Neural cell (in vitro differentiated cells): Measurements from ENCODE around the gene NTMT1. TPM values are rescaled to one million over a fixed set of nuclear protein-coding genes. Genes with fewer than 3 reads are reported as not detected.

Experiments used
- H2AFZ ChIP-seq: fragments of 200-600, 300-800 bp; sonication (generic), shearing (Covaris generic); 2 replicates; pipeline ENCODE4 v1.6.0; 2014; ENCODE audit warnings: low read depth, mild to moderate bottlenecking, antibody characterized with exemption, low read length, moderate library complexity
- H3F3A ChIP-seq: fragments of 200-600 bp; shearing (Covaris generic); 2 replicates; pipeline ENCODE4 v1.6.1; 2016; ENCODE audit warnings: mild to moderate bottlenecking, moderate library complexity, mixed read lengths, antibody characterized with exemption, low read length; ENCODE audit not compliant: insufficient read depth, poor library complexity, severe bottlenecking
- H3K27ac ChIP-seq: fragments of 200-600, 300-800 bp; sonication (generic), shearing (Covaris generic); 2 replicates; pipeline ENCODE4 v1.5.1; 2014; ENCODE audit warnings: mild to moderate bottlenecking, low read length, moderate library complexity
- H3K27me3 ChIP-seq: fragments of 300-800, 200-600 bp; sonication (generic), shearing (Covaris generic); 2 replicates; pipeline ENCODE4 v1.6.0; 2014; ENCODE audit warnings: mild to moderate bottlenecking, low read depth, low read length, moderate library complexity; ENCODE audit not compliant: insufficient read depth
- H3K36me3 ChIP-seq: fragments of 300-800, 200-600 bp; sonication (generic), shearing (Covaris generic); 2 replicates; pipeline ENCODE4 v1.5.1; 2014; ENCODE audit warnings: mild to moderate bottlenecking, antibody characterized with exemption, low read length, moderate library complexity; ENCODE audit not compliant: insufficient read depth
- H3K4me2 ChIP-seq: fragments of 300-800, 200-600 bp; sonication (generic), shearing (Covaris generic); 2 replicates; pipeline ENCODE4 v1.6.0; 2014; ENCODE audit warnings: mild to moderate bottlenecking, low read length
- H3K4me3 ChIP-seq: fragments of 300-800, 200-600 bp; sonication (generic), shearing (Covaris generic); 2 replicates; pipeline ENCODE4 v1.5.1; 2014; ENCODE audit warnings: mild to moderate bottlenecking, low read length, moderate library complexity
- H3K79me2 ChIP-seq: fragments of 200-600 bp; shearing (Covaris generic); replicated peaks from 2 replicates; pipeline ENCODE4 v1.6.0; 2014; ENCODE audit warnings: mild to moderate bottlenecking, low read length, moderate library complexity; ENCODE audit not compliant: insufficient read depth
- H3K9ac ChIP-seq: fragments of 300-800, 200-600 bp; sonication (generic), shearing (Covaris generic); 2 replicates; pipeline ENCODE4 v1.6.1; 2016; ENCODE audit warnings: mild to moderate bottlenecking, low read length, mixed read lengths
- H3K9me2 ChIP-seq: fragments of 200-600 bp; shearing (Covaris generic); 2 replicates; pipeline ENCODE4 v1.6.1; 2016; ENCODE audit warnings: mild to moderate bottlenecking, low read length, mixed read lengths; ENCODE audit not compliant: insufficient read depth
- H3K9me3 ChIP-seq: fragments of 200-600, 300-800 bp; sonication (generic), shearing (Covaris generic); 2 replicates; pipeline ENCODE4 v1.6.1; 2016; ENCODE audit warnings: mild to moderate bottlenecking, mixed run types, low read length, moderate library complexity, mixed read lengths
- H4K20me1 ChIP-seq: fragments of 200-600 bp; shearing (Covaris generic); 2 replicates; pipeline ENCODE4 v1.6.1; 2016; ENCODE audit warnings: mild to moderate bottlenecking, mixed run types; ENCODE audit not compliant: insufficient read depth
- EP300 ChIP-seq: fragments of 450-650 bp; conservative IDR thresholded peaks from 2 replicates; pipeline ENCODE4 v1.6.1; 2014; ENCODE audit warnings: antibody characterized with exemption, mild to moderate bottlenecking, moderate library complexity; ENCODE audit not compliant: poor library complexity, severe bottlenecking
- EZH2 ChIP-seq: fragments of 200-600, 300-800 bp; shearing (Covaris generic), sonication (generic); IDR thresholded peaks from 2 replicates; pipeline ENCODE4 v1.6.1; 2014; ENCODE audit warnings: antibody characterized with exemption, low read length, borderline replicate concordance, mild to moderate bottlenecking; ENCODE audit not compliant: insufficient read depth, poor library complexity, severe bottlenecking
- MXI1 ChIP-seq: fragments of 450-650 bp; conservative IDR thresholded peaks from 2 replicates; pipeline ENCODE4 v1.6.1; 2014; ENCODE audit warnings: antibody characterized with exemption, mild to moderate bottlenecking; ENCODE audit not compliant: poor library complexity, severe bottlenecking
- POLR2AphosphoS5 ChIP-seq: IDR thresholded peaks from 2 replicates; pipeline ENCODE4 v1.6.1; 2012
- RAD21 ChIP-seq: fragments of 450-650 bp; conservative IDR thresholded peaks from 2 replicates; pipeline ENCODE4 v1.6.1; 2014; ENCODE audit warnings: antibody characterized with exemption, mild to moderate bottlenecking, moderate library complexity
- SMC3 ChIP-seq: fragments of 450-650 bp; conservative IDR thresholded peaks from 2 replicates; pipeline ENCODE4 v1.6.1; 2014; ENCODE audit warnings: antibody characterized with exemption, mild to moderate bottlenecking, moderate library complexity; ENCODE audit not compliant: poor library complexity
- TAF1 ChIP-seq: IDR thresholded peaks from 2 replicates; pipeline ENCODE4 v1.6.1; 2012; ENCODE audit warnings: low read depth
- polyA plus RNA-seq: library from polyadenylated mRNA; depleted of rRNA; stranded (reverse); fragments of >200 nt; gene quantifications from 2 replicates; pipeline ENCODE4 v1.2.3, GENCODE V29; 2014
- TF ChIP-seq, protein P1 (sequence below): IDR thresholded peaks from 2 replicates; pipeline ENCODE4 v1.6.1; 2012; ENCODE audit warnings: borderline replicate concordance
- TF ChIP-seq, protein P2 (sequence below): fragments of 450-650 bp; IDR thresholded peaks from 2 replicates; pipeline ENCODE4 v1.5.1; 2014; ENCODE audit warnings: antibody characterized with exemption, mild to moderate bottlenecking, moderate library complexity; ENCODE audit not compliant: poor library complexity, severe bottlenecking

NTMT1 gene
- polyA plus RNA-seq, 1 donor from 2014 or later, result 35.9 TPM

DNA sequence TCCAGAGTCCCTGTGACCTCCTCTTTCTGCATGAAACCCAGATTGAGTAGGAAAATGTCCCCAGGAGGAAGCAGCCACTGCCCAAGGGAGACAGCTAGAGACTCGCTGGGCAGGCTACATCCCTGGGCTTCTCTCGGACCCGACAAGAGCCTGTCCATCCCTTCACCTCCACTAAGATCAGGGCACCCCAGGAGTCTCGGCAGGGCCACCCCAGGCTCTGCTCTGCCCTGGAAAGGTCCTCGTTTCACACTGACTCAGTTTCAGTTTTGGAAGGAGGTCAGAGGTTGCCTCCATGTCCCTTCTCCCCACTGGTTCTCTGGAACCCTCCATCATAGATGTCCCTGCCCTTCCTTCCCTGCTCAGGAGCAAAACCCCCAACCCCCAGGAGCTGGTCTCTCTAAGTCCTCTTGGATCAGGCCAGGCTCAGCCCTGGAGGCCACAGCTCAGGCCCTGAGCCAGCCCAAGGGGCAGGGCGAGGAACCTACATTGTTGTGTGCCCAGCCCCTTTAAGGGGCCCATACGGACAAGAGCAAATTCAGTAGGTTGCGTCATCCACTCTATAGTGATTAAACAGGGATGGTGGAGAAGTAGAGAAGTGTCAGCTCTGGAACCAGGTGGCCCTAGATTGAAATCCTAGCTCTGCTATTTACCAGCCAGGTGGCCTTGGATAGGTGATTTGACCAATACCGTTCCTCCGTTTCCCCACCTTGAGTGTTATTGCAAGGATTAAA lies 42.5 kb upstream of the NTMT1 start:
- H2AFZ ChIP-seq, result no peak overlapping the region
- no peaks in the 10 kb centered on the region for H3K9me2 ChIP-seq
- H3K27me3 ChIP-seq, result no peaks in the 10 kb centered on the region
- no peak overlapping the region for H3K4me2 ChIP-seq
- no peak overlapping the region for H3K27ac ChIP-seq
- H3K4me3 ChIP-seq, result no peak overlapping the region
- no peaks in the 10 kb centered on the region for H3F3A ChIP-seq
- H3K9me3 ChIP-seq, result no peaks in the 10 kb centered on the region
- TF ChIP-seq RAD21 (no peak), TAF1 (no peak), MXI1 (no peak), EZH2 (no peak), POLR2AphosphoS5 (no peak), EP300 (no peak), SMC3 (no peak)
- TF ChIP-seq, protein P1, sequence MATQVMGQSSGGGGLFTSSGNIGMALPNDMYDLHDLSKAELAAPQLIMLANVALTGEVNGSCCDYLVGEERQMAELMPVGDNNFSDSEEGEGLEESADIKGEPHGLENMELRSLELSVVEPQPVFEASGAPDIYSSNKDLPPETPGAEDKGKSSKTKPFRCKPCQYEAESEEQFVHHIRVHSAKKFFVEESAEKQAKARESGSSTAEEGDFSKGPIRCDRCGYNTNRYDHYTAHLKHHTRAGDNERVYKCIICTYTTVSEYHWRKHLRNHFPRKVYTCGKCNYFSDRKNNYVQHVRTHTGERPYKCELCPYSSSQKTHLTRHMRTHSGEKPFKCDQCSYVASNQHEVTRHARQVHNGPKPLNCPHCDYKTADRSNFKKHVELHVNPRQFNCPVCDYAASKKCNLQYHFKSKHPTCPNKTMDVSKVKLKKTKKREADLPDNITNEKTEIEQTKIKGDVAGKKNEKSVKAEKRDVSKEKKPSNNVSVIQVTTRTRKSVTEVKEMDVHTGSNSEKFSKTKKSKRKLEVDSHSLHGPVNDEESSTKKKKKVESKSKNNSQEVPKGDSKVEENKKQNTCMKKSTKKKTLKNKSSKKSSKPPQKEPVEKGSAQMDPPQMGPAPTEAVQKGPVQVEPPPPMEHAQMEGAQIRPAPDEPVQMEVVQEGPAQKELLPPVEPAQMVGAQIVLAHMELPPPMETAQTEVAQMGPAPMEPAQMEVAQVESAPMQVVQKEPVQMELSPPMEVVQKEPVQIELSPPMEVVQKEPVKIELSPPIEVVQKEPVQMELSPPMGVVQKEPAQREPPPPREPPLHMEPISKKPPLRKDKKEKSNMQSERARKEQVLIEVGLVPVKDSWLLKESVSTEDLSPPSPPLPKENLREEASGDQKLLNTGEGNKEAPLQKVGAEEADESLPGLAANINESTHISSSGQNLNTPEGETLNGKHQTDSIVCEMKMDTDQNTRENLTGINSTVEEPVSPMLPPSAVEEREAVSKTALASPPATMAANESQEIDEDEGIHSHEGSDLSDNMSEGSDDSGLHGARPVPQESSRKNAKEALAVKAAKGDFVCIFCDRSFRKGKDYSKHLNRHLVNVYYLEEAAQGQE, result no peak
- TF ChIP-seq, protein P2, sequence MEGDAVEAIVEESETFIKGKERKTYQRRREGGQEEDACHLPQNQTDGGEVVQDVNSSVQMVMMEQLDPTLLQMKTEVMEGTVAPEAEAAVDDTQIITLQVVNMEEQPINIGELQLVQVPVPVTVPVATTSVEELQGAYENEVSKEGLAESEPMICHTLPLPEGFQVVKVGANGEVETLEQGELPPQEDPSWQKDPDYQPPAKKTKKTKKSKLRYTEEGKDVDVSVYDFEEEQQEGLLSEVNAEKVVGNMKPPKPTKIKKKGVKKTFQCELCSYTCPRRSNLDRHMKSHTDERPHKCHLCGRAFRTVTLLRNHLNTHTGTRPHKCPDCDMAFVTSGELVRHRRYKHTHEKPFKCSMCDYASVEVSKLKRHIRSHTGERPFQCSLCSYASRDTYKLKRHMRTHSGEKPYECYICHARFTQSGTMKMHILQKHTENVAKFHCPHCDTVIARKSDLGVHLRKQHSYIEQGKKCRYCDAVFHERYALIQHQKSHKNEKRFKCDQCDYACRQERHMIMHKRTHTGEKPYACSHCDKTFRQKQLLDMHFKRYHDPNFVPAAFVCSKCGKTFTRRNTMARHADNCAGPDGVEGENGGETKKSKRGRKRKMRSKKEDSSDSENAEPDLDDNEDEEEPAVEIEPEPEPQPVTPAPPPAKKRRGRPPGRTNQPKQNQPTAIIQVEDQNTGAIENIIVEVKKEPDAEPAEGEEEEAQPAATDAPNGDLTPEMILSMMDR, result no peak
- H4K20me1 ChIP-seq, result no peaks in the 10 kb centered on the region
- no peaks in the 10 kb centered on the region for H3K79me2 ChIP-seq
- H3K36me3 ChIP-seq, result no peaks in the 10 kb centered on the region
- no peak overlapping the region for H3K9ac ChIP-seq

DNA sequence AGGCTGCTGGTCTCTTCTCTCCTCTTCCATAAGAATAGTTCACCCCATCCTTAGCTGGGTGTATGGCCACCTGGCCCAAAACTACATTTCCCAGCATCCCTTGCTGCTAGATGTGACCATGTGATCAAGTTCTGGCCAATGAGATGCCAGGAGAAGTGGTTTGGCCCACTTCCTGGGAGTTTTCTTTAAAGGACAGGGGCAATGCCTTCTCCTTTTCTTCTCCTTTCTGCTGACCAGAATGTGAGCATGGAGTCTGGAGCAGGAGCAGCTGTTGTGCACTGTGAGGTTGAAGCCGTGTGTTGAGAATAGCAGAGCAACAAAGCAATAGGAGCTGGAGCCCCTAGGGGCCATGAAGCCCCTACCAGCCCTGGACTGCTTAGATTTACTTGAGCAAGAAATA lies 41.8 kb upstream of the NTMT1 start:
- Histone ChIP-seq H3K27ac (no peak overlapping the region), H3K79me2 (no peaks in the 10 kb centered on the region), H3K27me3 (no peaks in the 10 kb centered on the region), H3K4me3 (no peak overlapping the region), H3F3A (no peaks in the 10 kb centered on the region), H4K20me1 (no peaks in the 10 kb centered on the region), H3K9me2 (no peaks in the 10 kb centered on the region), H2AFZ (no peak overlapping the region), H3K9me3 (no peaks in the 10 kb centered on the region), H3K9ac (no peak overlapping the region), H3K4me2 (no peak overlapping the region), H3K36me3 (no peaks in the 10 kb centered on the region)
- TF ChIP-seq EZH2 (no peak), EP300 (no peak), MXI1 (no peak), POLR2AphosphoS5 (no peak)
- TF ChIP-seq, protein P1, result no peak
- TF ChIP-seq, protein P2, result no peak
